ENCODE data around the gene DNAI7.

The DNAI7 gene

GRCh38 chr12:25131270-25131669 lies 63.7 kb downstream of the DNAI7 start:
- H3K4me3 ChIP-seq (ENCODE audit: insufficient read depth, low read depth, low read length), result no peak overlapping the region
- no peaks in the 10 kb centered on the region for H3K36me3 ChIP-seq (ENCODE audit: control insufficient read depth, insufficient read depth, low read length)
- H3K4me1 ChIP-seq (ENCODE audit: control insufficient read depth, insufficient read depth, low read length), result no peaks in the 10 kb centered on the region
- no peak overlapping the region for H3K27ac ChIP-seq (ENCODE audit: insufficient read depth, low read depth, low read length, poor library complexity, severe bottlenecking)
- 80 to 90% methylated on average over 1 to 2 of the region's 2 CpGs for WGBS, 2 experiments
- no peaks in the 10 kb centered on the region for H3K27me3 ChIP-seq (ENCODE audit: control insufficient read depth, insufficient read depth, low read length, poor library complexity, severe bottlenecking)
- H3K9me3 ChIP-seq (ENCODE audit: control insufficient read depth, low read length), result no peaks in the 10 kb centered on the region

DNA sequence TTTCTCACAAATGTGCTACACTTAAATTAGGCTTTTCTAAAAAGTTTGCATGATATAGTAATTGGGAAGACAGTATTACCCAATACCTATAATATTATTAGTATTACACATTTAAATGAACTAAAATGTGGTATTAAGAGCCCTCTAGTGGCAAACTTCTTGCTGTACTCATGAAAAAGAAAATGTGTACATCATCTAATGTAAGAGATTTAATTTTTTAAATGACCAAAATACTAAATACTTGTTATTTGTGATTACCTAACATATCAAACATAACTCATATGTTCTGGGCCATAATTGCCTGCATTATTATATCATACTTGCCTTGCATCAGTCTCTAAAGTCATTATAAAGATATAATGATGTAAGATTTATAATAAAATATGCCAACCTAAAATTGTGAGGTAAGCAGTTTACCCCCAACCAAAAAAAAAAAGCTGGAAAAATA lies 64.2 kb downstream of the DNAI7 start:
- H3K27me3 ChIP-seq (ENCODE audit: control insufficient read depth, insufficient read depth, low read length, poor library complexity, severe bottlenecking), result no peaks in the 10 kb centered on the region

DNA sequence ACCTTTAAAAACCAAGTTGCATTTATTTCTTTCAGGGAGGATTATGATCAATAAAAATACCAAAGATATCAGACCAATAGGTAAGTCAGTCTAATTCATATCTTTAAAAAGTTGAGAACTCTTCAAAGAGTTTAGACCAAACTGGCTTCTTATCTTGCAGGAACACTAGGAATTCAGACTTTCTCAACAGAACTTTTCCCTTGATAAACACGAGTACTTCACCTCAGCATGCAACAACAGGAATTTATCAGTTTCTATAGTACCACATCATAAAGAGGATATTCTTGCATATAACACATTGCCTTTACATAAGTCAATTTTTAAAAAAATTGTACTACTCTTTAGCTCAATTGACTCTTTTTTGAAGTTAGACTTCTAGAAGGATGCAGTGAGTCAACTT lies 68.2 kb downstream of the DNAI7 start:
- whole genome bisulfite sequencing, 2 experiments, result 86 to 97% methylated on average over 1 of the region's 1 CpG
- H3K9me3 ChIP-seq (ENCODE audit: control insufficient read depth, low read length), result no peaks in the 10 kb centered on the region
- no peaks in the 10 kb centered on the region for H3K27me3 ChIP-seq (ENCODE audit: control insufficient read depth, insufficient read depth, low read length, poor library complexity, severe bottlenecking)
- H3K36me3 ChIP-seq (ENCODE audit: control insufficient read depth, insufficient read depth, low read length), result no peaks in the 10 kb centered on the region
- H3K4me1 ChIP-seq (ENCODE audit: control insufficient read depth, insufficient read depth, low read length), result no peaks in the 10 kb centered on the region
- no peak overlapping the region for H3K4me3 ChIP-seq (ENCODE audit: insufficient read depth, low read depth, low read length)
- H3K27ac ChIP-seq (ENCODE audit: insufficient read depth, low read depth, low read length, poor library complexity, severe bottlenecking), result no peak overlapping the region

More for the DNA sequence above, 64.2 kb downstream of the DNAI7 start:
- H3K9me3 ChIP-seq (ENCODE audit: control insufficient read depth, low read length), result no peaks in the 10 kb centered on the region
- no peaks in the 10 kb centered on the region for H3K36me3 ChIP-seq (ENCODE audit: control insufficient read depth, insufficient read depth, low read length)
- no peaks in the 10 kb centered on the region for H3K4me1 ChIP-seq (ENCODE audit: control insufficient read depth, insufficient read depth, low read length)
- H3K4me3 ChIP-seq (ENCODE audit: insufficient read depth, low read depth, low read length), result no peak overlapping the region
- H3K27ac ChIP-seq (ENCODE audit: insufficient read depth, low read depth, low read length, poor library complexity, severe bottlenecking), result no peak overlapping the region

DNA sequence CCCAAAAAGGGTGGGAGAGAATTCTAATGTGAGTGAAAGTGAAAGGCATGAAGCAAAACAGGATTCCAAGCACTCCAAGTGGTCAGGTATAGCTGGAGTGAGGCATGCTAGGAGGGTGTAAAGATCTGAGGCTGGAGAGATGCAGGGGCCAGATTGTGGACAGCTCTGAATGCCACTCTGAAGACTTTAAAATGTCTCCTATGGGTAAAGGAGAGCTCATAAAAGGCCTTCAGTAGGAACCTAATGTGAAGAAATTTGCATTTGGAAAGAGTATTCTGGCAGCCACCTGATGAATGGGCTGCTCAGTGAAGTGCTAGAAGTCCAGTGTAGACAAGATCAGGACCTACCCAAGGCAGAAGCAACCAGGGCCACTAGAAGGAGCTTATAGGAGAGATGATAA lies 68.9 kb downstream of the DNAI7 start:
- no peak overlapping the region for H3K4me3 ChIP-seq (ENCODE audit: insufficient read depth, low read depth, low read length)
- H3K36me3 ChIP-seq (ENCODE audit: control insufficient read depth, insufficient read depth, low read length), result no peaks in the 10 kb centered on the region
- H3K4me1 ChIP-seq (ENCODE audit: control insufficient read depth, insufficient read depth, low read length), result no peaks in the 10 kb centered on the region
- H3K27ac ChIP-seq (ENCODE audit: insufficient read depth, low read depth, low read length, poor library complexity, severe bottlenecking), result no peak overlapping the region
- H3K27me3 ChIP-seq (ENCODE audit: control insufficient read depth, insufficient read depth, low read length, poor library complexity, severe bottlenecking), result no peaks in the 10 kb centered on the region
- no peaks in the 10 kb centered on the region for H3K9me3 ChIP-seq (ENCODE audit: control insufficient read depth, low read length)

DNA sequence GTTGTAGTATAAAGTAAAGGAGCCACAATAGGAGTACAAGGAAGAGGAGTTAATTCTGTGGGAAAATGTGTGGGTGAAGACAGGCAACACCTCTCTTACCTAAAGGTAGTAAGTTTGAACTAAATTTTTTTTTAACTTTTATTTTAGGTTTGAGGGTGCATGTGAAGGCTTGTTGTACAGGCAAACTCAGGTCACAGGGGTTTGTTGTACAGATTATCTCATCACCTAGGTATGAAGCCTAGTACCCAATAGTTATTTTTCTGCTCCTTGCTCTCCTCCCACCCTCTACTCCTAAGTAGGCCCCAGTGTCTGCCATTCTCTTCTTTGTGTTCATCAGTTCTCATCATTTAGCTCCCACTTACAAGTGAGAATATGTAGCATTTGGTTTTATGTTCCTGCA lies 70.5 kb downstream of the DNAI7 start:
- H3K4me3 ChIP-seq (ENCODE audit: insufficient read depth, low read depth, low read length), result no peak overlapping the region
- no peaks in the 10 kb centered on the region for H3K27me3 ChIP-seq (ENCODE audit: control insufficient read depth, insufficient read depth, low read length, poor library complexity, severe bottlenecking)
- H3K36me3 ChIP-seq (ENCODE audit: control insufficient read depth, insufficient read depth, low read length), result no peaks in the 10 kb centered on the region
- H3K4me1 ChIP-seq (ENCODE audit: control insufficient read depth, insufficient read depth, low read length), result no peaks in the 10 kb centered on the region
- no peak overlapping the region for H3K27ac ChIP-seq (ENCODE audit: insufficient read depth, low read depth, low read length, poor library complexity, severe bottlenecking)
- H3K9me3 ChIP-seq (ENCODE audit: control insufficient read depth, low read length), result no peaks in the 10 kb centered on the region

DNA sequence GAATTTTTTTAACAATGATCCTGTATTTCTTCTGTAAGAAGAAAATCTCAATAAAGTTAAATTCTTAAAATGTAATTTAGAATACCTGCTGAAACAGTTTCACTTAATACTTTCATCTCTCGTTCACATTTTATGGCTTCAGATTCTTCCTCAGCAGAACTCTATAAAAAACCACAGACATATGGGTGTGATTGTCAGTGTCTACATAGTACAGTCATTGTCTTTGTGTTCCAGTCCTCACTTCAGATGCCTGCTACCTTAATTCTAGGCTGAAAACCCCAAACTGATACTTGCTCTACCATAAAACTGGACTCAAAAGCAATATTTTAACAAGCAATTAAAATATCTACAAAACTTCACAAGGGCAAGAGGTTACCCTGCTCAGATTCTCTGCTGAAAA lies 71.8 kb downstream of the DNAI7 start:
- no peak overlapping the region for H3K27ac ChIP-seq (ENCODE audit: insufficient read depth, low read depth, low read length, poor library complexity, severe bottlenecking)
- no peak overlapping the region for H3K4me3 ChIP-seq (ENCODE audit: insufficient read depth, low read depth, low read length)
- 100% methylated on average over 1 of the region's 1 CpG for WGBS, 2 experiments
- H3K4me1 ChIP-seq (ENCODE audit: control insufficient read depth, insufficient read depth, low read length), result no peaks in the 10 kb centered on the region
- no peaks in the 10 kb centered on the region for H3K36me3 ChIP-seq (ENCODE audit: control insufficient read depth, insufficient read depth, low read length)
- H3K27me3 ChIP-seq (ENCODE audit: control insufficient read depth, insufficient read depth, low read length, poor library complexity, severe bottlenecking), result no peaks in the 10 kb centered on the region
- H3K9me3 ChIP-seq (ENCODE audit: control insufficient read depth, low read length), result no peaks in the 10 kb centered on the region

DNA sequence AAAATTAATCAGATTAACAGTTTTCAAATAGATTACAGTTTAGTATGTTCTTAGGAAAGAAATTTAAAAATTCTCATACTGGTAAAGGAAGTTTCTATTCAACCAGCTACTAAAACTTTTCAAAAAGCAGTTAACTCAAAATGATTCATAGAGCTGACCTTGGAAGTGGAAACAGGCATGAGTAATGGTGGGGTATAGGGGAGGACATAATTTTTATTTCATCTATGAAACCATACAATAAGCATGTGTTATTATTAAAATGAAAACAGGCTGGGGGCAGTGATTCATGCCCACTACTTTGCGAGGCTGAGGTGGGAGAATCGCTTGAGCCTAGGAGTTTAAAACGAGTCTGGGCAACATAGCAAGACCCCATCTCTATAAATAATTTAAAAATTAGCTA lies 73.0 kb downstream of the DNAI7 start:
- no peaks in the 10 kb centered on the region for H3K9me3 ChIP-seq (ENCODE audit: control insufficient read depth, low read length)
- no peaks in the 10 kb centered on the region for H3K4me1 ChIP-seq (ENCODE audit: control insufficient read depth, insufficient read depth, low read length)
- no peak overlapping the region for H3K4me3 ChIP-seq (ENCODE audit: insufficient read depth, low read depth, low read length)
- no peak overlapping the region for H3K27ac ChIP-seq (ENCODE audit: insufficient read depth, low read depth, low read length, poor library complexity, severe bottlenecking)
- H3K27me3 ChIP-seq (ENCODE audit: control insufficient read depth, insufficient read depth, low read length, poor library complexity, severe bottlenecking), result no peaks in the 10 kb centered on the region
- WGBS, 2 experiments, result 91 to 92% methylated on average over 3 of the region's 3 CpGs
- no peaks in the 10 kb centered on the region for H3K36me3 ChIP-seq (ENCODE audit: control insufficient read depth, insufficient read depth, low read length)

- H3K36me3 ChIP-seq (ENCODE audit: control insufficient read depth, insufficient read depth, low read length), result no peaks in the 10 kb centered on the region
- no peaks in the 10 kb centered on the region for H3K4me1 ChIP-seq (ENCODE audit: control insufficient read depth, insufficient read depth, low read length)
- no peak overlapping the region for H3K27ac ChIP-seq (ENCODE audit: insufficient read depth, low read depth, low read length, poor library complexity, severe bottlenecking)
- WGBS, 2 experiments, result 91% methylated on average over 6 of the region's 6 CpGs
- H3K9me3 ChIP-seq (ENCODE audit: control insufficient read depth, low read length), result no peaks in the 10 kb centered on the region
- H3K27me3 ChIP-seq (ENCODE audit: control insufficient read depth, insufficient read depth, low read length, poor library complexity, severe bottlenecking), result no peaks in the 10 kb centered on the region
- no peak overlapping the region for H3K4me3 ChIP-seq (ENCODE audit: insufficient read depth, low read depth, low read length)
These were observed 73.8 kb downstream of the DNAI7 start for GRCh38 chr12:25121110-25121509.

DNA sequence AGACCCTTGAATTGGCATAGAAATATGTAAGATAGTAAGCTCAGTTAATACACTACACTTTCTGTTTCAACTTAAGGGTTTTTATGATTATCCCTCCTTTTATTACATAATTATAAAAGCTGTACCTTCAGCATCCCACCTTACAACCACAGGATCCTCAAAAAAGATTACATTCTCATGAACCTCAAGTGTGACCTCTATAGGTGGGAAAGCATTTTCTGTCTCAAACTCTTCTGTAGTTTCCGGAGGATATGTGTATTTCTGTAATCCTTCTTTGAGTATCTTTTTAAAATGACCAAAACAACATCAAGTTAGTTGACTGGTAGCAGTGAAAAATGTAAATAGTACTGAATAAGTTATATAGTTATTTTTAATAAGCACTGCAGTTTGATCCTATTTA lies 75.9 kb downstream of the DNAI7 start:
- no peak overlapping the region for H3K27ac ChIP-seq (ENCODE audit: insufficient read depth, low read depth, low read length, poor library complexity, severe bottlenecking)
- H3K9me3 ChIP-seq (ENCODE audit: control insufficient read depth, low read length), result no peaks in the 10 kb centered on the region
- WGBS, 2 experiments, result 75% methylated on average over 1 of the region's 1 CpG; no CpG with 5 or more reads in 1 of the 2 experiments
- H3K27me3 ChIP-seq (ENCODE audit: control insufficient read depth, insufficient read depth, low read length, poor library complexity, severe bottlenecking), result no peaks in the 10 kb centered on the region
- no peaks in the 10 kb centered on the region for H3K36me3 ChIP-seq (ENCODE audit: control insufficient read depth, insufficient read depth, low read length)
- no peak overlapping the region for H3K4me3 ChIP-seq (ENCODE audit: insufficient read depth, low read depth, low read length)
- no peaks in the 10 kb centered on the region for H3K4me1 ChIP-seq (ENCODE audit: control insufficient read depth, insufficient read depth, low read length)

DNA sequence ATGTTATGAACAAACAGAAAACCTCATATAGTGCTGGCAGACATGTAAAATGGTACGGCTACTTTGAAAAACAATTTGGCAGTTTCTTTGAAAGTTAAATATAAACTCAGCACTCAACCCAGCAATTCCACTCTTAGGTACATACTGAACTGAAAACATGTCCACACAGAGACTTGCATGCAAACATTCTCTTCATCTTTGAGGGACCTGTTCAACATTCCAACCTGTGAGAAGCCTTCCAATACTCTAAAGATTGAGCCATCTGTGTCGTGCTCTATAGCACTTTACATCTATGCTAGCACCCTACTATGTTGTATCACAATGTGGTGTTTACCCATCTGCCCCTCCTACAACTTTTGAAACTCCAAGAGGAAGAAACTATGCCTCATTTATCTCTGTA lies 79.3 kb downstream of the DNAI7 start:
- no peaks in the 10 kb centered on the region for H3K27me3 ChIP-seq (ENCODE audit: control insufficient read depth, insufficient read depth, low read length, poor library complexity, severe bottlenecking)
- H3K4me3 ChIP-seq (ENCODE audit: insufficient read depth, low read depth, low read length), result no peak overlapping the region
- no peaks in the 10 kb centered on the region for H3K4me1 ChIP-seq (ENCODE audit: control insufficient read depth, insufficient read depth, low read length)
- WGBS, 2 experiments, result 88 to 94% methylated on average over 2 of the region's 2 CpGs
- no peaks in the 10 kb centered on the region for H3K36me3 ChIP-seq (ENCODE audit: control insufficient read depth, insufficient read depth, low read length)
- no peak overlapping the region for H3K27ac ChIP-seq (ENCODE audit: insufficient read depth, low read depth, low read length, poor library complexity, severe bottlenecking)
- no peaks in the 10 kb centered on the region for H3K9me3 ChIP-seq (ENCODE audit: control insufficient read depth, low read length)

GRCh38 chr12:25113651-25114050 lies 81.3 kb downstream of the DNAI7 start:
- WGBS, 2 experiments, result 94% methylated on average over 3 of the region's 3 CpGs
- H3K4me1 ChIP-seq (ENCODE audit: control insufficient read depth, insufficient read depth, low read length), result no peaks in the 10 kb centered on the region
- H3K9me3 ChIP-seq (ENCODE audit: control insufficient read depth, low read length), result no peaks in the 10 kb centered on the region
- no peak overlapping the region for H3K27ac ChIP-seq (ENCODE audit: insufficient read depth, low read depth, low read length, poor library complexity, severe bottlenecking)
- no peaks in the 10 kb centered on the region for H3K36me3 ChIP-seq (ENCODE audit: control insufficient read depth, insufficient read depth, low read length)
- H3K27me3 ChIP-seq (ENCODE audit: control insufficient read depth, insufficient read depth, low read length, poor library complexity, severe bottlenecking), result no peaks in the 10 kb centered on the region
- no peak overlapping the region for H3K4me3 ChIP-seq (ENCODE audit: insufficient read depth, low read depth, low read length)

Data from ectodermal cell (in vitro differentiated cells).